Osteocyte (in vitro differentiated cells): Measurements from ENCODE around the gene CYB5RL. TPM values are rescaled to one million over a fixed set of nuclear protein-coding genes. Genes with fewer than 3 reads are reported as not detected.

Source experiments
- DNase-seq: peaks from one replicate; pipeline ENCODE4 v3.0.0; 2021; ENCODE audit warnings: mixed read lengths; ENCODE audit not compliant: unreplicated experiment; ENCODE audit errors: extremely low spot score
- H3K27ac Mint-ChIP-seq: one replicate; pipeline ENCODE4 v1.8.0; 2021; ENCODE audit warnings: mild to moderate bottlenecking, mixed read lengths; ENCODE audit not compliant: unreplicated experiment
- H3K27me3 Mint-ChIP-seq: one replicate; pipeline ENCODE4 v1.8.0; 2021; ENCODE audit warnings: mixed read lengths; ENCODE audit not compliant: unreplicated experiment
- H3K36me3 Mint-ChIP-seq: one replicate; pipeline ENCODE4 v1.8.0; 2021; ENCODE audit warnings: mixed read lengths; ENCODE audit not compliant: unreplicated experiment
- H3K4me1 Mint-ChIP-seq: one replicate; pipeline ENCODE4 v1.8.0; 2021; ENCODE audit warnings: mixed read lengths; ENCODE audit not compliant: unreplicated experiment
- H3K4me3 Mint-ChIP-seq: one replicate; pipeline ENCODE4 v1.8.0; 2021; ENCODE audit warnings: mild to moderate bottlenecking, moderate library complexity, mixed read lengths; ENCODE audit not compliant: unreplicated experiment
- H3K9me3 Mint-ChIP-seq: one replicate; pipeline ENCODE4 v1.8.0; 2021; ENCODE audit warnings: mixed read lengths; ENCODE audit not compliant: unreplicated experiment
- total RNA-seq: library from RNA; stranded (reverse); gene quantifications from 2 replicates; pipeline ENCODE4 v1.2.1, GENCODE V29; 2021
- TF ChIP-seq, protein P1 (sequence below): fragments of 200-600 bp; sonication (generic); IDR thresholded peaks from 2 replicates; pipeline ENCODE4 v1.5.0; 2021; ENCODE audit warnings: antibody characterized with exemption, mild to moderate bottlenecking, moderate library complexity

The CYB5RL gene
- total RNA-seq, 1 donor from 2014 or later, result 10.7 TPM

DNA sequence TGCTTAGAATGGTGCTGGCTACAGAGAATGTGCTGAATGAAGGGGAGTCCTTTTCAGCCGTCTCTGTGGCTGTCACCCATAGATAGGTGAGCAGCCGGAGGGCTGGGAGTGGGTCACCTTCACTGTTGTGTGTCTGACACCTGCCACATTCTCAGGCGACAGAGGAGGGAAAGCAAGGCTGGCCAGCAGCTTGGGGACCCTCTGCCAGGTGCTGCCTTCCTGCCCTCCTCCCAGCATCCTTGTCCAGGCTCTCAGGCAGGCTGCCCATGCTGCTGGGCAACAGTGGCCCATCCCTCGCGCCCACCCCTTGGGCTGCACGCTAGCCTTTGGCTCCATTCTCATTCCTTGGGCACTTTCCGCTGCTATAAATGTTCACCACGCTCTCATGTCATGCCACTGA lies 22.1 kb downstream of the CYB5RL start:
- peaks cover 1% of the 10 kb centered on the region for H3K4me1 Mint-ChIP-seq
- DNase-seq, result no peak
- H3K9me3 Mint-ChIP-seq, result no peaks in the 10 kb centered on the region
- TF ChIP-seq, protein P1, sequence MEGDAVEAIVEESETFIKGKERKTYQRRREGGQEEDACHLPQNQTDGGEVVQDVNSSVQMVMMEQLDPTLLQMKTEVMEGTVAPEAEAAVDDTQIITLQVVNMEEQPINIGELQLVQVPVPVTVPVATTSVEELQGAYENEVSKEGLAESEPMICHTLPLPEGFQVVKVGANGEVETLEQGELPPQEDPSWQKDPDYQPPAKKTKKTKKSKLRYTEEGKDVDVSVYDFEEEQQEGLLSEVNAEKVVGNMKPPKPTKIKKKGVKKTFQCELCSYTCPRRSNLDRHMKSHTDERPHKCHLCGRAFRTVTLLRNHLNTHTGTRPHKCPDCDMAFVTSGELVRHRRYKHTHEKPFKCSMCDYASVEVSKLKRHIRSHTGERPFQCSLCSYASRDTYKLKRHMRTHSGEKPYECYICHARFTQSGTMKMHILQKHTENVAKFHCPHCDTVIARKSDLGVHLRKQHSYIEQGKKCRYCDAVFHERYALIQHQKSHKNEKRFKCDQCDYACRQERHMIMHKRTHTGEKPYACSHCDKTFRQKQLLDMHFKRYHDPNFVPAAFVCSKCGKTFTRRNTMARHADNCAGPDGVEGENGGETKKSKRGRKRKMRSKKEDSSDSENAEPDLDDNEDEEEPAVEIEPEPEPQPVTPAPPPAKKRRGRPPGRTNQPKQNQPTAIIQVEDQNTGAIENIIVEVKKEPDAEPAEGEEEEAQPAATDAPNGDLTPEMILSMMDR, result no peak
- H3K27me3 Mint-ChIP-seq, result no peaks in the 10 kb centered on the region
- H3K4me3 Mint-ChIP-seq, result no peak overlapping the region
- H3K36me3 Mint-ChIP-seq, result peaks cover 4% of the 10 kb centered on the region
- no peak overlapping the region for H3K27ac Mint-ChIP-seq

DNA sequence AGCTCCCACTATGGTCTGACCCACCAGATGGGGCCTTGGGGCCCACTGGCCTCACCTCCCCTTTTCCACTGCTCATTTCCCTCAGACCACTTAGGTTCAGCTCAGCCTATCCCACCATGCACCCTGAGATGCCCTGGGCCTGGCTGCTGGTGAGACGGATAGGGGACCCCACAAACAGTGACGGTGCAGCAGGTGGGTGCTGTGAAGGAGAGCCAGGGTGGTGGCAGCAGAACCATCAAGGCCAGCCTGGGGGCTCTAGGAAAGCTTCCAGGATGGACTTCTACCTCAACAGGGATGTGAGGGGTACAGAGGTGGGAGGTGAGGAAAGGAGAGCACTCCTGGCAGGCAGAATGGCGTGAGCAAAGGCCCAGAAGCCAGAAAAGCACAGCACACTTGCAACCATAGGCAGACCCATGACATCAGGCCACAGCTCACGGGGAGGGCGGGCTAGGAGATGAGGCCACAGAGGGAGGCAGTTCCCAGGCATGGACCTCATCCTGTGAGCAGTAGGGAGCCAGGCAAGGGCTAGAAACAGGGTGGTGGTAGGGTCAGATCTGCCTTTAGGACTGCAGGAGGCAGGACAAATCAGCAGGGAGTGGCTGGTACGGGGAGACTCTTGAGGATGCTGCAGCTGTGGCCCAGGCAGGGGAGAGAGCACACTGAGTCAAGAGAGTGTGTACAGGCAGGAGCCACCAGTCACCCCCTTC lies 23.1 kb downstream of the CYB5RL start:
- H3K9me3 Mint-ChIP-seq, result no peaks in the 10 kb centered on the region
- no peak overlapping the region for H3K4me3 Mint-ChIP-seq
- H3K27me3 Mint-ChIP-seq, result no peaks in the 10 kb centered on the region
- H3K36me3 Mint-ChIP-seq, result peaks cover 4% of the 10 kb centered on the region
- H3K4me1 Mint-ChIP-seq, result peaks cover 3% of the 10 kb centered on the region
- TF ChIP-seq, protein P1, result no peak
- H3K27ac Mint-ChIP-seq, result no peak overlapping the region
- no peak for DNase-seq

DNA sequence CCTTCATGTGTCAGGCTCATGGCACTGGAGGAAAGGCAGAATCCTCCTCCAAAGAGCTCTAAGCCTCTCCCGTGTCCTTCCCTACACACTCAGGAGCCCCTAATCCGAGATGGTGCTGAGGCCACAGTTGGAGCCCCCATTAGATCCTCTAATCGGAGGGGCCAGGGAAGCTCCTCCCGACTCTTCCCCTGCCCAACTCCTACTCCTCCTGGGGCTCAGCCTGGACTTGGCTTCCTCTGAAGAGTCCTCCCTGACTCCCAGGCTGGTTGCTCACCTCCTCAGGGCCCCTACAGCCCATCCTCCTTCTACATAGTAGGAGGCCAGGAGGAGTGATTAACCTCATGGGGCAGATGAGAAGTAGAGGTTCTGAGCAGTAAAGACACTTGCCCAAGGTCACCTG lies 25.7 kb downstream of the CYB5RL start:
- Mint-ChIP-seq H3K4me3 (no peak overlapping the region), H3K4me1 (peaks cover 3% of the 10 kb centered on the region), H3K27me3 (no peaks in the 10 kb centered on the region), H3K27ac (no peak overlapping the region), H3K36me3 (no peaks in the 10 kb centered on the region), H3K9me3 (no peaks in the 10 kb centered on the region)
- no peak for DNase-seq
- TF ChIP-seq, protein P1, result no peak

DNA sequence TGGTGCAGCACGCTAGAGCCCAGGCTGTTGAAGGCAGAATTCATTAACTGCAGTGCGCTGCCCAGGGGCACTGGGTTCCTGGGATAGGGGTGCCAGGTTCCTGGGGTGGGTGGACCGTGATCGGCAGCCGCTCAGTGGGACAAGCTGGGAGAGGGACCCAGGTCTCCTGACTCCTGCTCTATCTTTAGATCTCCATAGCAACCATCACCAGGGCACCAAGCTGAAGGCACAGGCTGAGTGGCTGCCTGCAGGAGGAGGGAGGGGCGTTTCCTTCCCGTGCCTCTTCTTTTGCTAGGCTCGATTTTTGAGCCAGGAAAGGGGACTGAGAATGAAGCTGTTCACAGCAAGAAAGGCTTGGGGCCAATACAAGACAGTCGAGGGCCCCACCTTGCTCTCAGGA lies 26.1 kb downstream of the CYB5RL start:
- no peak for DNase-seq
- H3K4me3 Mint-ChIP-seq, result no peak overlapping the region
- H3K4me1 Mint-ChIP-seq, result peaks cover 3% of the 10 kb centered on the region
- H3K9me3 Mint-ChIP-seq, result no peaks in the 10 kb centered on the region
- H3K27me3 Mint-ChIP-seq, result no peaks in the 10 kb centered on the region
- H3K27ac Mint-ChIP-seq, result no peak overlapping the region
- no peaks in the 10 kb centered on the region for H3K36me3 Mint-ChIP-seq
- TF ChIP-seq, protein P1, result no peak

DNA sequence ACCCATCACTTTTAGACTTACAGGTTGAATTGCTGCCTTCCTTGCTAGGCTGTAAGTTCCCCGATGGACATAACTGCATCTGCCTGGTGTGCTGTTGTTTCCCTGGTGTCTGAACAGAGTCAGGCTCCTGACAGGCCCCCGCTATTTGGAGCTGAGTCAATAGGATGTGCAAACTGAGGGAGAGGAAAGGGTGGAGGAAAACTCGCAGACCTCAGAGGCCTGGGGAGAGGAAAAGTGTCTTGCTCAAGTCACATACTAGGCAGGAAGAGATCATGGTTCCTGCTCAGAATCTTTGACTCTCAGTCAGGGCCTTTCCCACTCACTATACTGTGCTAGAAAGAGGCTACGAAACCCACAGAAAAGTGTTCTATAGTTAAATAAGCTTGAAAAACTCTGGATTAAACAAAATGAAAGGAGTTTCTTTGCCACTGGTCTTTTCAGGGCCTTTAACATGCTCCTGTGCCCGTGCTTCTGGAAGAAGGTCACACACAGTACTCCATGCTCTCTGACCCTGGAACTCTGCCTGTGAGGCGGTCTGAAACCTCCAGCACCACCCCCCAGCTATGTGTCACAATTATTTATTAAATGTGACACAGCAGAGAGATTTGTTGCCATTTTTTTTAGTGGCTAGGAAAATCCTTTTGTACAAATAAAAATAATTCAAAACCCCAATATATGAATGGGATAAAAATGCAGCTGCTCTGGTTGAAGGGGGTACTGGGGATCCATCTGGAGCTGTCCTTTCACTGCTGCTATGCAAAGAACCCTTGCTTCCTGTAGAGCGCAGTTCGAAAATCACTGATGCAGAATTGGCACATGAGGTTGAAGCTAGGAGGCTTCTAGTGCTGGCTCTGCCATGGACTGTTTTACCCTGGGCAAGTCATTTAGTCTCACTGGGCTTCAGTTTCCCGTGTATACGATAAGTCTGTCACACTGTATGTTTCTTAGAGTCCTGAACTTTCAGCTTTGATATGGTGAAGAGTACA lies 26.9 kb downstream of the CYB5RL start:
- no peak overlapping the region for H3K27ac Mint-ChIP-seq
- peaks cover 3% of the 10 kb centered on the region for H3K4me1 Mint-ChIP-seq
- H3K27me3 Mint-ChIP-seq, result no peaks in the 10 kb centered on the region
- TF ChIP-seq, protein P1, result no peak
- no peak overlapping the region for H3K4me3 Mint-ChIP-seq
- no peaks in the 10 kb centered on the region for H3K36me3 Mint-ChIP-seq
- H3K9me3 Mint-ChIP-seq, result no peaks in the 10 kb centered on the region
- no peak for DNase-seq
